ENCODE data around the gene ANKDD1B.
"Not testable (repeated sequence)": the region's sequence is repeated elsewhere in the genome, so short reads cannot be mapped to it uniquely, and the experiment has no call there.

Gene ANKDD1B

GRCh38 chr5:75662061-75662460, 50.8 kb downstream of the ANKDD1B start:
- DNase-seq = no peak

GRCh38 chr5:75663579-75664284, 52.5 kb downstream of the ANKDD1B start:
- no peak for DNase-seq

GRCh38 chr5:75664979-75665378, 53.7 kb downstream of the ANKDD1B start:
- no peak for DNase-seq

- no peak for DNase-seq
Measured at GRCh38 chr5:75666801-75667200, 55.5 kb downstream of the ANKDD1B start.

- DNase-seq = no peak
Measured at GRCh38 chr5:75667586-75667985, 56.3 kb downstream of the ANKDD1B start.

- DNase-seq = peak in 1 of 5 experiments; percentile 15
Measured at GRCh38 chr5:75668445-75668844, 57.2 kb downstream of the ANKDD1B start.

- DNase-seq = peak in 3 of 5 experiments; percentile 8 to 94 (median 28)
Measured at GRCh38 chr5:75668977-75669689, 57.9 kb downstream of the ANKDD1B start.

GRCh38 chr5:75670577-75670976, 59.3 kb downstream of the ANKDD1B start:
- peak in 1 of 5 experiments; percentile 44 for DNase-seq

GRCh38 chr5:75671506-75671905, 60.3 kb downstream of the ANKDD1B start:
- DNase-seq = no peak

GRCh38 chr5:75672616-75673015, 61.4 kb downstream of the ANKDD1B start:
- DNase-seq = no peak

GRCh38 chr5:75675783-75676182, 64.5 kb downstream of the ANKDD1B start:
- peak in 1 of 5 experiments; percentile 72 for DNase-seq

- DNase-seq = no peak
Measured at GRCh38 chr5:75677607-75678006, 66.4 kb downstream of the ANKDD1B start.

GRCh38 chr5:75678155-75678554, 66.9 kb downstream of the ANKDD1B start:
- DNase-seq = peak in 1 of 5 experiments; percentile 83

GRCh38 chr5:75681125-75681830, 70.0 kb downstream of the ANKDD1B start:
- peak in 1 of 5 experiments; percentile 53 for DNase-seq

- no peak for DNase-seq
Measured at GRCh38 chr5:75685141-75685540, 73.9 kb downstream of the ANKDD1B start.

- DNase-seq = no peak
Measured at GRCh38 chr5:75686480-75686879, 75.2 kb downstream of the ANKDD1B start.

- peak in 1 of 5 experiments; percentile 75 for DNase-seq
Measured at GRCh38 chr5:75690669-75691068, 79.4 kb downstream of the ANKDD1B start.

GRCh38 chr5:75694781-75695180, 83.5 kb downstream of the ANKDD1B start:
- DNase-seq = no peak

- DNase-seq = not testable (repeated sequence)
Measured at GRCh38 chr5:75695472-75696351, 84.5 kb downstream of the ANKDD1B start.

- no peak for DNase-seq
Measured at GRCh38 chr5:75701856-75702255, 90.6 kb downstream of the ANKDD1B start.

GRCh38 chr5:75706016-75706415, 94.8 kb downstream of the ANKDD1B start:
- no peak for DNase-seq

- DNase-seq = no peak
Measured at GRCh38 chr5:75706775-75707174, 95.5 kb downstream of the ANKDD1B start.

Measured in T-helper 2 cell (primary cell).